WTC11 (cell line): Measurements from ENCODE around the gene TJP3. TPM values are rescaled to one million over a fixed set of nuclear protein-coding genes. Genes with fewer than 3 reads are reported as not detected.

Source experiments
- ATAC-seq: fragments of 200-7000 bp; cut with Tn5 transposase; 2 replicates; pipeline ENCODE4 v1.10.0; 2021; ENCODE audit warnings: mild to moderate bottlenecking, moderate library complexity
- CTCF ChIA-PET: fragments of 300-600 bp; sonication (Branson Sonifier 250); formaldehyde crosslinking; loops from one replicate; lab custom pipeline; 2021; ENCODE audit warnings: antibody characterized with exemption; lab: Charles Lee
- POLR2A ChIA-PET: fragments of 350-600 bp; sonication (Branson Sonifier 250); formaldehyde crosslinking; loops from one replicate; lab custom pipeline; 2021; ENCODE audit warnings: antibody characterized with exemption; lab: Charles Lee
- DNase-seq: peaks from one replicate; pipeline ENCODE4 v3.0.0; 2021; ENCODE audit warnings: low spot score
- H3K27ac Mint-ChIP-seq: 2 replicates; pipeline ENCODE4 v1.8.0; 2021; ENCODE audit warnings: mixed read lengths
- H3K27me3 Mint-ChIP-seq: 2 replicates; pipeline ENCODE4 v1.8.0; 2021; ENCODE audit warnings: low read depth, mild to moderate bottlenecking, moderate library complexity, mixed read lengths
- H3K36me3 Mint-ChIP-seq: 2 replicates; pipeline ENCODE4 v1.8.0; 2021; ENCODE audit warnings: mixed read lengths
- H3K4me1 Mint-ChIP-seq: 2 replicates; pipeline ENCODE4 v1.8.0; 2022; ENCODE audit warnings: mixed read lengths
- H3K4me3 Mint-ChIP-seq: 2 replicates; pipeline ENCODE4 v1.8.0; 2021; ENCODE audit warnings: mild to moderate bottlenecking, moderate library complexity, mixed read lengths
- H3K9me3 Mint-ChIP-seq: 2 replicates; pipeline ENCODE4 v1.8.0; 2021; ENCODE audit warnings: mixed read lengths
- ATF1 ChIP-seq: sonication (generic); formaldehyde crosslinking; IDR thresholded peaks from 2 replicates; pipeline ENCODE4 v1.8.1; 2023; ENCODE audit warnings: mild to moderate bottlenecking, moderate library complexity, missing genetic modification reagents
- ELF4 ChIP-seq: sonication (generic); formaldehyde crosslinking; IDR thresholded peaks from 2 replicates; pipeline ENCODE4 v1.8.1; 2022; ENCODE audit warnings: low read depth, mild to moderate bottlenecking, moderate library complexity, missing genetic modification reagents
- FOXK1 ChIP-seq: sonication (generic); formaldehyde crosslinking; IDR thresholded peaks from 2 replicates; pipeline ENCODE4 v1.8.0; 2022; ENCODE audit warnings: mild to moderate bottlenecking, moderate library complexity, missing genetic modification reagents
- GRHL2 ChIP-seq: fragments of 250-450 bp; sonication (Bioruptor Pico); IDR thresholded peaks from 2 replicates; pipeline ENCODE4 v1.8.0; 2022; ENCODE audit warnings: mild to moderate bottlenecking, moderate library complexity; ENCODE audit not compliant: insufficient replicate concordance, severe bottlenecking
- NFYB ChIP-seq: sonication (generic); formaldehyde crosslinking; conservative IDR thresholded peaks from 2 replicates; pipeline ENCODE4 v1.8.0; 2022; ENCODE audit warnings: low read depth, missing genetic modification reagents
- PREB ChIP-seq: sonication (generic); formaldehyde crosslinking; IDR thresholded peaks from 2 replicates; pipeline ENCODE4 v1.8.1; 2022; ENCODE audit warnings: mild to moderate bottlenecking, missing genetic modification reagents, moderate library complexity, borderline replicate concordance
- RELA ChIP-seq: sonication (generic); formaldehyde crosslinking; IDR thresholded peaks from 2 replicates; pipeline ENCODE4 v1.8.1; 2022; ENCODE audit warnings: missing genetic modification reagents, mild to moderate bottlenecking, borderline replicate concordance
- STAT6 ChIP-seq: sonication (generic); formaldehyde crosslinking; conservative IDR thresholded peaks from 2 replicates; pipeline ENCODE4 v1.8.1; 2023; ENCODE audit warnings: mild to moderate bottlenecking, low read depth, missing genetic modification reagents, moderate library complexity
- TP53 ChIP-seq: sonication (generic); formaldehyde crosslinking; IDR thresholded peaks from 2 replicates; pipeline ENCODE4 v1.8.1; 2023; ENCODE audit warnings: mild to moderate bottlenecking, missing genetic modification reagents
- total RNA-seq: library from RNA; stranded (reverse); gene quantifications from 3 replicates; pipeline ENCODE4 v1.2.3, GENCODE V29; 2021
- TF ChIP-seq, protein P1 (sequence below): sonication (generic); formaldehyde crosslinking; IDR thresholded peaks from 2 replicates; pipeline ENCODE4 v1.8.0; 2022; ENCODE audit warnings: mild to moderate bottlenecking, missing genetic modification reagents
- TF ChIP-seq, protein P2 (sequence below): fragments of 200-600 bp; IDR thresholded peaks from 2 replicates; pipeline ENCODE4 v1.8.0; 2022; ENCODE audit warnings: antibody characterized with exemption
- TF ChIP-seq, protein P3 (sequence below): sonication (generic); formaldehyde crosslinking; IDR thresholded peaks from 2 replicates; pipeline ENCODE4 v1.8.1; 2023; ENCODE audit warnings: mild to moderate bottlenecking, missing genetic modification reagents, moderate library complexity
- TF ChIP-seq, protein P4 (sequence below): sonication (generic); formaldehyde crosslinking; IDR thresholded peaks from 2 replicates; pipeline ENCODE4 v1.8.0; 2023; ENCODE audit warnings: missing genetic modification reagents, mild to moderate bottlenecking, borderline replicate concordance
- TF ChIP-seq, protein P5 (sequence below): sonication (generic); formaldehyde crosslinking; IDR thresholded peaks from 2 replicates; pipeline ENCODE4 v1.8.0; 2022; ENCODE audit warnings: mild to moderate bottlenecking, missing genetic modification reagents

Gene TJP3
- total RNA-seq, 1 experiment from 2014 or later, result 36.2 TPM

GRCh38 chr19:3733549-3734309, 25.5 kb downstream of the TJP3 start:
- no peak overlapping the region for H3K4me3 Mint-ChIP-seq
- H3K4me1 Mint-ChIP-seq, result no peaks in the 10 kb centered on the region
- DNase-seq, result no peak
- ChIA-PET CTCF (interaction anchor here (1.4 kb wide), 1 partner anchor 78 kb away, joined by 4 read pairs; no protein-coding TSS in a partner anchor), POLR2A (no interaction called here)
- H3K27me3 Mint-ChIP-seq, result no peaks in the 10 kb centered on the region
- ATAC-seq, result no peak
- H3K27ac Mint-ChIP-seq, result peak overlapping the region; percentile 57
- TF ChIP-seq, protein P1, sequence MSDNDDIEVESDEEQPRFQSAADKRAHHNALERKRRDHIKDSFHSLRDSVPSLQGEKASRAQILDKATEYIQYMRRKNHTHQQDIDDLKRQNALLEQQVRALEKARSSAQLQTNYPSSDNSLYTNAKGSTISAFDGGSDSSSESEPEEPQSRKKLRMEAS (CRISPR knock-in tag), result no peak
- TF ChIP-seq ATF1 (CRISPR knock-in tag), result no peak
- TF ChIP-seq, protein P2, sequence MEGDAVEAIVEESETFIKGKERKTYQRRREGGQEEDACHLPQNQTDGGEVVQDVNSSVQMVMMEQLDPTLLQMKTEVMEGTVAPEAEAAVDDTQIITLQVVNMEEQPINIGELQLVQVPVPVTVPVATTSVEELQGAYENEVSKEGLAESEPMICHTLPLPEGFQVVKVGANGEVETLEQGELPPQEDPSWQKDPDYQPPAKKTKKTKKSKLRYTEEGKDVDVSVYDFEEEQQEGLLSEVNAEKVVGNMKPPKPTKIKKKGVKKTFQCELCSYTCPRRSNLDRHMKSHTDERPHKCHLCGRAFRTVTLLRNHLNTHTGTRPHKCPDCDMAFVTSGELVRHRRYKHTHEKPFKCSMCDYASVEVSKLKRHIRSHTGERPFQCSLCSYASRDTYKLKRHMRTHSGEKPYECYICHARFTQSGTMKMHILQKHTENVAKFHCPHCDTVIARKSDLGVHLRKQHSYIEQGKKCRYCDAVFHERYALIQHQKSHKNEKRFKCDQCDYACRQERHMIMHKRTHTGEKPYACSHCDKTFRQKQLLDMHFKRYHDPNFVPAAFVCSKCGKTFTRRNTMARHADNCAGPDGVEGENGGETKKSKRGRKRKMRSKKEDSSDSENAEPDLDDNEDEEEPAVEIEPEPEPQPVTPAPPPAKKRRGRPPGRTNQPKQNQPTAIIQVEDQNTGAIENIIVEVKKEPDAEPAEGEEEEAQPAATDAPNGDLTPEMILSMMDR, result no peak
- no peak for TF ChIP-seq NFYB (CRISPR knock-in tag)
- no peak for TF ChIP-seq GRHL2 (CRISPR knock-in tag)
- TF ChIP-seq FOXK1 (CRISPR knock-in tag), result no peak
- no peak for TF ChIP-seq PREB (CRISPR knock-in tag)
- no peak for TF ChIP-seq RELA (CRISPR knock-in tag)
- TF ChIP-seq, protein P3, sequence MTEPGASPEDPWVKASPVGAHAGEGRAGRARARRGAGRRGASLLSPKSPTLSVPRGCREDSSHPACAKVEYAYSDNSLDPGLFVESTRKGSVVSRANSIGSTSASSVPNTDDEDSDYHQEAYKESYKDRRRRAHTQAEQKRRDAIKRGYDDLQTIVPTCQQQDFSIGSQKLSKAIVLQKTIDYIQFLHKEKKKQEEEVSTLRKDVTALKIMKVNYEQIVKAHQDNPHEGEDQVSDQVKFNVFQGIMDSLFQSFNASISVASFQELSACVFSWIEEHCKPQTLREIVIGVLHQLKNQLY (CRISPR knock-in tag), result no peak
- no peak for TF ChIP-seq STAT6 (CRISPR knock-in tag)
- no peak for TF ChIP-seq TP53 (CRISPR knock-in tag)
- TF ChIP-seq, protein P4, sequence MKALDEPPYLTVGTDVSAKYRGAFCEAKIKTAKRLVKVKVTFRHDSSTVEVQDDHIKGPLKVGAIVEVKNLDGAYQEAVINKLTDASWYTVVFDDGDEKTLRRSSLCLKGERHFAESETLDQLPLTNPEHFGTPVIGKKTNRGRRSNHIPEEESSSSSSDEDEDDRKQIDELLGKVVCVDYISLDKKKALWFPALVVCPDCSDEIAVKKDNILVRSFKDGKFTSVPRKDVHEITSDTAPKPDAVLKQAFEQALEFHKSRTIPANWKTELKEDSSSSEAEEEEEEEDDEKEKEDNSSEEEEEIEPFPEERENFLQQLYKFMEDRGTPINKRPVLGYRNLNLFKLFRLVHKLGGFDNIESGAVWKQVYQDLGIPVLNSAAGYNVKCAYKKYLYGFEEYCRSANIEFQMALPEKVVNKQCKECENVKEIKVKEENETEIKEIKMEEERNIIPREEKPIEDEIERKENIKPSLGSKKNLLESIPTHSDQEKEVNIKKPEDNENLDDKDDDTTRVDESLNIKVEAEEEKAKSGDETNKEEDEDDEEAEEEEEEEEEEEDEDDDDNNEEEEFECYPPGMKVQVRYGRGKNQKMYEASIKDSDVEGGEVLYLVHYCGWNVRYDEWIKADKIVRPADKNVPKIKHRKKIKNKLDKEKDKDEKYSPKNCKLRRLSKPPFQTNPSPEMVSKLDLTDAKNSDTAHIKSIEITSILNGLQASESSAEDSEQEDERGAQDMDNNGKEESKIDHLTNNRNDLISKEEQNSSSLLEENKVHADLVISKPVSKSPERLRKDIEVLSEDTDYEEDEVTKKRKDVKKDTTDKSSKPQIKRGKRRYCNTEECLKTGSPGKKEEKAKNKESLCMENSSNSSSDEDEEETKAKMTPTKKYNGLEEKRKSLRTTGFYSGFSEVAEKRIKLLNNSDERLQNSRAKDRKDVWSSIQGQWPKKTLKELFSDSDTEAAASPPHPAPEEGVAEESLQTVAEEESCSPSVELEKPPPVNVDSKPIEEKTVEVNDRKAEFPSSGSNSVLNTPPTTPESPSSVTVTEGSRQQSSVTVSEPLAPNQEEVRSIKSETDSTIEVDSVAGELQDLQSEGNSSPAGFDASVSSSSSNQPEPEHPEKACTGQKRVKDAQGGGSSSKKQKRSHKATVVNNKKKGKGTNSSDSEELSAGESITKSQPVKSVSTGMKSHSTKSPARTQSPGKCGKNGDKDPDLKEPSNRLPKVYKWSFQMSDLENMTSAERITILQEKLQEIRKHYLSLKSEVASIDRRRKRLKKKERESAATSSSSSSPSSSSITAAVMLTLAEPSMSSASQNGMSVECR (CRISPR knock-in tag), result no peak
- TF ChIP-seq, protein P5, sequence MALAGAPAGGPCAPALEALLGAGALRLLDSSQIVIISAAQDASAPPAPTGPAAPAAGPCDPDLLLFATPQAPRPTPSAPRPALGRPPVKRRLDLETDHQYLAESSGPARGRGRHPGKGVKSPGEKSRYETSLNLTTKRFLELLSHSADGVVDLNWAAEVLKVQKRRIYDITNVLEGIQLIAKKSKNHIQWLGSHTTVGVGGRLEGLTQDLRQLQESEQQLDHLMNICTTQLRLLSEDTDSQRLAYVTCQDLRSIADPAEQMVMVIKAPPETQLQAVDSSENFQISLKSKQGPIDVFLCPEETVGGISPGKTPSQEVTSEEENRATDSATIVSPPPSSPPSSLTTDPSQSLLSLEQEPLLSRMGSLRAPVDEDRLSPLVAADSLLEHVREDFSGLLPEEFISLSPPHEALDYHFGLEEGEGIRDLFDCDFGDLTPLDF (CRISPR knock-in tag), result no peak
- TF ChIP-seq ELF4 (CRISPR knock-in tag), result no peak
- H3K9me3 Mint-ChIP-seq, result peaks cover 8% of the 10 kb centered on the region
- peaks cover 15% of the 10 kb centered on the region for H3K36me3 Mint-ChIP-seq
